Caco-2 (cell line): ENCODE data around the gene WDR83. TPM values are rescaled to one million over a fixed set of nuclear protein-coding genes. Genes with fewer than 3 reads are reported as not detected.

ENCODE experiments used
- BruUV-seq: library from RNA; stranded (reverse); fragments of 400-500 nt; replicated peaks from 2 replicates; lab custom pipeline; 2021; lab: Mats Ljungman, UMichigan
- CTCF ChIA-PET: fragments of 300-600 bp; sonication (Branson Sonifier 250); formaldehyde crosslinking; loops from one replicate; lab custom pipeline; 2022; ENCODE audit warnings: antibody characterized with exemption; lab: Charles Lee
- POLR2A ChIA-PET: fragments of 300-600 bp; sonication (Branson Sonifier 250); formaldehyde crosslinking; loops from one replicate; lab custom pipeline; 2022; ENCODE audit warnings: antibody characterized with exemption; lab: Charles Lee
- DNase-seq, 2 experiments: peaks; one replicate each; pipeline versions ENCODE4 v3.0.0 to v3.0.0-alpha.2; 2020 to 2022
- H3K27me3 ChIP-seq: replicated peaks from 2 replicates; pipeline ENCODE4 v1.6.0; 2011; ENCODE audit warnings: low read length; ENCODE audit not compliant: control insufficient read depth, insufficient read depth
- H3K36me3 ChIP-seq: 2 replicates; pipeline ENCODE4 v1.5.1; 2011; ENCODE audit warnings: low read length; ENCODE audit not compliant: control insufficient read depth, insufficient read depth
- H3K4me1 ChIP-seq: fragments of 250-450 bp; sonication (Bioruptor Pico); 2 replicates; pipeline ENCODE4 v1.5.1; 2020; ENCODE audit warnings: mild to moderate bottlenecking
- H3K4me3 ChIP-seq: 2 replicates; pipeline ENCODE4 v1.5.1; 2011; ENCODE audit warnings: low read depth, mild to moderate bottlenecking, control low read depth, low read length
- H3K9me3 ChIP-seq: fragments of 250-450 bp; sonication (Bioruptor Pico); 2 replicates; pipeline ENCODE4 v1.5.1; 2020; ENCODE audit warnings: mild to moderate bottlenecking, moderate library complexity
- H3K27ac Mint-ChIP-seq: one replicate; pipeline ENCODE4 v1.8.0; 2022; ENCODE audit warnings: mixed read lengths; ENCODE audit not compliant: unreplicated experiment
- H3K27me3 Mint-ChIP-seq: one replicate; pipeline ENCODE4 v1.8.0; 2022; ENCODE audit warnings: mixed read lengths; ENCODE audit not compliant: insufficient read depth, unreplicated experiment
- H3K36me3 Mint-ChIP-seq: one replicate; pipeline ENCODE4 v1.8.0; 2022; ENCODE audit warnings: mild to moderate bottlenecking, mixed read lengths; ENCODE audit not compliant: insufficient read depth, unreplicated experiment
- H3K4me1 Mint-ChIP-seq: one replicate; pipeline ENCODE4 v1.8.0; 2022; ENCODE audit warnings: low read depth, mixed read lengths; ENCODE audit not compliant: unreplicated experiment
- H3K4me3 Mint-ChIP-seq: one replicate; pipeline ENCODE4 v1.8.0; 2022; ENCODE audit warnings: mild to moderate bottlenecking, moderate library complexity, mixed read lengths; ENCODE audit not compliant: unreplicated experiment
- H3K9me3 Mint-ChIP-seq: one replicate; pipeline ENCODE4 v1.8.0; 2022; ENCODE audit warnings: mixed read lengths; ENCODE audit not compliant: unreplicated experiment
- intact Hi-C: fragments of 100-400 bp; cut with micrococcal nuclease; formaldehyde crosslinking; loops from one replicate; pipeline ENCODE4 v1.10.0; 2022; ENCODE audit not compliant: unreplicated experiment
- total RNA-seq: library from RNA; stranded (reverse); gene quantifications from 2 replicates; pipeline ENCODE4 v1.2.3, GENCODE V29; 2022
- TF ChIP-seq, protein P1 (sequence below), 2 experiments: fragments of 200-600 bp in 1 of 2; IDR thresholded peaks; 1 replicate in 1 of 2; 2 replicates in 1 of 2; pipeline versions ENCODE4 v1.5.1 to v1.8.0; 2011 to 2022; ENCODE audit warnings: antibody characterized with exemption in 1 of 2, control low read depth in 1 of 2, inconsistent platforms in 1 of 2, low read depth in 1 of 2, low read length in 1 of 2, mild to moderate bottlenecking in 1 of 2, moderate library complexity in 1 of 2; ENCODE audit not compliant: insufficient read depth in 1 of 2, severe bottlenecking in 1 of 2, unreplicated experiment in 1 of 2

WDR83 gene
- total RNA-seq, 1 experiment from 2014 or later, result 17.5 TPM

DNA sequence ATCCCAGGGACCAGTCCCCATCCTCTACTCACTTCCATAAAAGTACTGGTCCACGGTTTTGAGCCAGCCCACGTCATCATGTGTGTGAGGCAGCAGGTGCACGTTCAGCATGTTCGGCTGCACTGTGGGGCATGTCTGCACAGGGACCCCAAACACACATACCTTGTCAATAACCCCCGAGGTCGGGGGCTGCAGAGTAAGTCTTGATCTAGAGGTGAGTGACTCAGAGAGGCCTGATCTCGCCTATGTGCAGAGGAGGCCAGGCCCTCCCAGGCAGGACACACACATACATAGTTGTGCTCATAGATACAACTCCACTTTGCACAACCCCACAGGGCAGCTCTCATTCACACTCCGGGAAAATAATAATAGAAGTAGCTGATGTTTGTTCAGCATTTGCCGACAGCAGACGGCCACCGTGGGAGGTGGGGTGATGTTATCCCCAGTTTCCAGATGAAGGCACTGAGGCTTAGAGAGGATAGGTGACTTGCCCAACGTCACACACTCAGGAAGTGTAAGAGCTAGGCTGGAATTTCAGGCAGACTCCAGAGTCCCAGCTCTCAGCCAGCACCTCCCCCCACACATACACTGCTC is 839 bp upstream of the WDR83 start:
- TF ChIP-seq, protein P1, sequence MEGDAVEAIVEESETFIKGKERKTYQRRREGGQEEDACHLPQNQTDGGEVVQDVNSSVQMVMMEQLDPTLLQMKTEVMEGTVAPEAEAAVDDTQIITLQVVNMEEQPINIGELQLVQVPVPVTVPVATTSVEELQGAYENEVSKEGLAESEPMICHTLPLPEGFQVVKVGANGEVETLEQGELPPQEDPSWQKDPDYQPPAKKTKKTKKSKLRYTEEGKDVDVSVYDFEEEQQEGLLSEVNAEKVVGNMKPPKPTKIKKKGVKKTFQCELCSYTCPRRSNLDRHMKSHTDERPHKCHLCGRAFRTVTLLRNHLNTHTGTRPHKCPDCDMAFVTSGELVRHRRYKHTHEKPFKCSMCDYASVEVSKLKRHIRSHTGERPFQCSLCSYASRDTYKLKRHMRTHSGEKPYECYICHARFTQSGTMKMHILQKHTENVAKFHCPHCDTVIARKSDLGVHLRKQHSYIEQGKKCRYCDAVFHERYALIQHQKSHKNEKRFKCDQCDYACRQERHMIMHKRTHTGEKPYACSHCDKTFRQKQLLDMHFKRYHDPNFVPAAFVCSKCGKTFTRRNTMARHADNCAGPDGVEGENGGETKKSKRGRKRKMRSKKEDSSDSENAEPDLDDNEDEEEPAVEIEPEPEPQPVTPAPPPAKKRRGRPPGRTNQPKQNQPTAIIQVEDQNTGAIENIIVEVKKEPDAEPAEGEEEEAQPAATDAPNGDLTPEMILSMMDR (IDR thresholded peaks at IDR 0.05; ENCODE audit: insufficient read depth in 1 of 2, low read depth in 1 of 2, low read length in 1 of 2, severe bottlenecking in 1 of 2, unreplicated experiment in 1 of 2), result no peak
- peaks cover 12% of the 10 kb centered on the region for H3K4me1 ChIP-seq
- TSS peak; percentile 11 for BruUV-seq
- Mint-ChIP-seq H3K9me3 (no peaks in the 10 kb centered on the region), H3K27me3 (no peaks in the 10 kb centered on the region), H3K36me3 (peaks cover 42% of the 10 kb centered on the region), H3K4me3 (peak overlapping the region; percentile 93), H3K4me1 (peaks cover 8% of the 10 kb centered on the region), H3K27ac (peak overlapping the region; percentile 86)
- CTCF ChIA-PET, result interaction anchor here (0.6 to 1.2 kb wide), 6 partner anchors 22 to 1540 kb away, joined by 3 to 5 read pairs (median 3); partner anchors contain the start of gene ZNF700
- H3K4me3 ChIP-seq, result peak overlapping the region; percentile 79
- POLR2A ChIA-PET, result interaction anchor here (0.7 kb wide), 1 partner anchor 225 kb away, joined by 3 read pairs; the partner anchor contains the start of gene ZNF443
- H3K27me3 ChIP-seq, result no peaks in the 10 kb centered on the region
- no peak for DNase-seq
- H3K9me3 ChIP-seq, result no peaks in the 10 kb centered on the region
- H3K36me3 ChIP-seq, result no peaks in the 10 kb centered on the region; the same call in none of the 2 replicates
- intact Hi-C loops, result loop anchor here (1.0 kb wide), 1 partner anchor 55 kb away; the partner anchor contains the start of genes ZNF490 and ZNF791

GRCh38 chr19:12667731-12668302 is 1.2 kb downstream of the WDR83 start:
- peaks cover 12% of the 10 kb centered on the region for H3K4me1 ChIP-seq
- no peaks in the 10 kb centered on the region for H3K27me3 Mint-ChIP-seq
- intact Hi-C loops, result no loop called here
- peak overlapping the region; percentile 93 for H3K4me3 Mint-ChIP-seq
- H3K9me3 Mint-ChIP-seq, result no peaks in the 10 kb centered on the region
- H3K4me3 ChIP-seq, result peak overlapping the region; percentile 0
- TF ChIP-seq, protein P1 (IDR thresholded peaks at IDR 0.05; ENCODE audit: insufficient read depth in 1 of 2, low read depth in 1 of 2, low read length in 1 of 2, severe bottlenecking in 1 of 2, unreplicated experiment in 1 of 2), result no peak
- no TSS peak for BruUV-seq
- ChIA-PET CTCF (interaction anchor here (0.5 kb wide), 1 partner anchor 490 kb away, joined by 3 read pairs; no protein-coding TSS in a partner anchor), POLR2A (no interaction called here)
- peak overlapping the region; percentile 94 for H3K27ac Mint-ChIP-seq
- H3K36me3 Mint-ChIP-seq, result peaks cover 51% of the 10 kb centered on the region
- no peaks in the 10 kb centered on the region for H3K9me3 ChIP-seq
- H3K4me1 Mint-ChIP-seq, result peaks cover 8% of the 10 kb centered on the region
- no peak for DNase-seq
- peaks cover 2% of the 10 kb centered on the region for H3K36me3 ChIP-seq
- H3K27me3 ChIP-seq, result no peaks in the 10 kb centered on the region

DNA sequence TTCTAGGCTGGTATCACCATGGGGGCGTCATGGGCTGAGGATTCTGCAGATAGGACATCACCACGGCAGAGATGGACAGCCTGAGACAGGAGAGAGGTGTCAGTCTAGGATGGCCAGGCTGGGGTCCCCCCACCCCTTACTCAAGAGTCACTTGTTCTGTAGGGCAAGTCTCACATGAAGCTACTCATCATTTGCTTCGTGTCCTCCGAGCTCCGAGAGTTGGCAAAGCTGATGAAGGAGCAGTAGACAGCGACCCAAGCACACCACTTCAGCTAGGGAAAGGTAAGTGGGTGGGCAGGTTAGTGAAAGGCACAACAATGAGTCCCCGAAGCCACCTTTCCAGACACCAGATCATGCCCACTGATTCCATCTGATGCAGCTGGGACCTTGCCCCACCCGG is 1.7 kb downstream of the WDR83 start:
- H3K9me3 ChIP-seq, result no peaks in the 10 kb centered on the region

More for the DNA sequence above, 1.7 kb downstream of the WDR83 start:
- DNase-seq, result no peak
- peaks cover 8% of the 10 kb centered on the region for H3K4me1 Mint-ChIP-seq
- Histone ChIP-seq H3K27me3 (no peaks in the 10 kb centered on the region), H3K4me1 (peaks cover 12% of the 10 kb centered on the region), H3K4me3 (peak overlapping the region; percentile 84), H3K36me3 (peaks cover 2% of the 10 kb centered on the region)
- ChIA-PET CTCF (interaction anchor here (0.5 kb wide), 1 partner anchor 490 kb away, joined by 3 read pairs; no protein-coding TSS in a partner anchor), POLR2A (interaction anchor here (1.3 kb wide), 1 partner anchor 57 kb away, joined by 3 read pairs; no protein-coding TSS in a partner anchor)
- TF ChIP-seq, protein P1 (IDR thresholded peaks at IDR 0.05; ENCODE audit: insufficient read depth in 1 of 2, low read depth in 1 of 2, low read length in 1 of 2, severe bottlenecking in 1 of 2, unreplicated experiment in 1 of 2), result no peak
- peaks cover 55% of the 10 kb centered on the region for H3K36me3 Mint-ChIP-seq
- intact Hi-C loops, result no loop called here
- H3K9me3 Mint-ChIP-seq, result no peaks in the 10 kb centered on the region
- H3K4me3 Mint-ChIP-seq, result peak overlapping the region; percentile 85
- H3K27ac Mint-ChIP-seq, result peak overlapping the region; percentile 94
- no peaks in the 10 kb centered on the region for H3K27me3 Mint-ChIP-seq
- BruUV-seq, result no TSS peak
